HTR-8/SVneo (cell line): ENCODE data around the gene MPHOSPH9.
A peak's percentile ranks its signal among the peaks of the same experiment; 100 is the strongest.
"Not testable (repeated sequence)": the region's sequence is repeated elsewhere in the genome, so short reads cannot be mapped to it uniquely, and the experiment has no call there.

ENCODE experiments used
- DNase-seq: peaks from one replicate; pipeline ENCODE4 v3.0.0; 2011; ENCODE audit warnings: low spot score, mixed read lengths; ENCODE audit not compliant: insufficient read length
- FAIRE-seq: peaks from 2 replicates; lab custom pipeline; 2011; peaks lifted over from hg19 to GRCh38; lab: Jason Lieb, UNC

Gene MPHOSPH9

GRCh38 chr12:123260081-123260480 is 27.1 kb upstream of the MPHOSPH9 start:
- FAIRE-seq (no peak), DNase-seq (no peak)

GRCh38 chr12:123258593-123258992 is 25.7 kb upstream of the MPHOSPH9 start:
- no peak for FAIRE-seq

GRCh38 chr12:123254853-123255446 is 22.0 kb upstream of the MPHOSPH9 start:
- FAIRE-seq = no peak
- DNase-seq = no peak

More at GRCh38 chr12:123258593-123258992, 25.7 kb upstream of the MPHOSPH9 start:
- no peak for DNase-seq

- FAIRE-seq (no peak), DNase-seq (no peak)
Measured at GRCh38 chr12:123253641-123254459, 20.9 kb upstream of the MPHOSPH9 start.

GRCh38 chr12:123252365-123252764 is 19.4 kb upstream of the MPHOSPH9 start:
- not testable (repeated sequence) for DNase-seq, FAIRE-seq

GRCh38 chr12:123251403-123252076 is 18.6 kb upstream of the MPHOSPH9 start:
- no peak for FAIRE-seq
- DNase-seq = no peak

- FAIRE-seq = no peak
- no peak for DNase-seq
Measured at GRCh38 chr12:123250471-123251383, 17.8 kb upstream of the MPHOSPH9 start.

GRCh38 chr12:123248996-123249741 is 16.2 kb upstream of the MPHOSPH9 start:
- FAIRE-seq, DNase-seq: not testable (repeated sequence)

GRCh38 chr12:123248129-123248528 is 15.2 kb upstream of the MPHOSPH9 start:
- DNase-seq, FAIRE-seq: not testable (repeated sequence)

- DNase-seq = no peak
- FAIRE-seq = no peak
Measured at GRCh38 chr12:123245678-123246077, 12.7 kb upstream of the MPHOSPH9 start.

- FAIRE-seq (no peak), DNase-seq (no peak)
Measured at GRCh38 chr12:123243671-123244262, 10.8 kb upstream of the MPHOSPH9 start.

- DNase-seq = no peak
- FAIRE-seq = no peak
Measured at GRCh38 chr12:123242116-123242904, 9.4 kb upstream of the MPHOSPH9 start.

- FAIRE-seq = no peak
Measured at GRCh38 chr12:123238961-123239360, 6.0 kb upstream of the MPHOSPH9 start.

GRCh38 chr12:123238330-123238682 is 5.4 kb upstream of the MPHOSPH9 start:
- no peak for DNase-seq
- no peak for FAIRE-seq

More at GRCh38 chr12:123238961-123239360, 6.0 kb upstream of the MPHOSPH9 start:
- DNase-seq = no peak

GRCh38 chr12:123237646-123238329 is 4.8 kb upstream of the MPHOSPH9 start:
- FAIRE-seq = no peak
- DNase-seq = peak; percentile 51

GRCh38 chr12:123233505-123234308 is 766 bp upstream of the MPHOSPH9 start:
- FAIRE-seq (no peak), DNase-seq (no peak)

- DNase-seq (no peak), FAIRE-seq (no peak)
Measured at GRCh38 chr12:123232472-123232806, 502 bp downstream of the MPHOSPH9 start.
